Naive thymus-derived CD4-positive, alpha-beta T cell (primary cell): ENCODE results near the gene SHC1. TPM values are rescaled to one million over a fixed set of nuclear protein-coding genes. Genes with fewer than 3 reads are reported as not detected.
A peak's percentile ranks its signal among the peaks of the same experiment; 100 is the strongest.

Experiments used
- ATAC-seq: fragments of 150-1000 bp; cut with Tn5 transposase; 2 replicates; pipeline ENCODE4 v1.10.0; 2021; ENCODE audit warnings: mild to moderate bottlenecking, moderate library complexity
- CTCF ChIA-PET: fragments of 350-600 bp; sonication (Branson Sonifier 250); formaldehyde crosslinking; loops from one replicate; lab custom pipeline; 2021; ENCODE audit warnings: antibody characterized with exemption; lab: Charles Lee
- POLR2A ChIA-PET: fragments of 350-600 bp; sonication (Branson Sonifier 250); formaldehyde crosslinking; loops from one replicate; lab custom pipeline; 2021; ENCODE audit warnings: antibody characterized with exemption, inconsistent platforms; lab: Charles Lee
- DNase-seq, 9 donors: peaks; one replicate each; pipeline versions ENCODE4 v3.0.0 to v3.0.0-alpha.2; 2020 to 2022; ENCODE audit warnings: mixed read lengths in 1 of 9
- H3K27ac ChIP-seq: one replicate; pipeline ENCODE4 v1.7.0; 2013; ENCODE audit warnings: mild to moderate bottlenecking, low read depth, low read length, moderate library complexity
- H3K27me3 ChIP-seq, 2 donors: one replicate each; pipeline ENCODE4 v1.7.0; 2013; ENCODE audit warnings: low read length in 2 of 2, mild to moderate bottlenecking in 2 of 2, moderate library complexity in 2 of 2; ENCODE audit not compliant: control insufficient read depth in 2 of 2, insufficient read depth in 2 of 2
- H3K36me3 ChIP-seq, 3 experiments: 1 replicate in 2 of 3; 2 replicates in 1 of 3; pipeline ENCODE4 v1.7.0; 2013; ENCODE audit warnings: low read length in 3 of 3, mild to moderate bottlenecking in 3 of 3, moderate library complexity in 1 of 3; ENCODE audit not compliant: insufficient read depth in 3 of 3, control insufficient read depth in 2 of 3
- H3K4me1 ChIP-seq, 2 donors: one replicate each; pipeline ENCODE4 v1.7.0; 2013; ENCODE audit warnings: low read length in 2 of 2, mild to moderate bottlenecking in 2 of 2, moderate library complexity in 1 of 2; ENCODE audit not compliant: control insufficient read depth in 2 of 2, insufficient read depth in 2 of 2
- H3K4me3 ChIP-seq: 2 replicates; pipeline ENCODE4 v1.7.0; 2013; ENCODE audit warnings: mild to moderate bottlenecking, low read length
- H3K9me3 ChIP-seq, 3 experiments: 1 replicate in 2 of 3; 2 replicates in 1 of 3; pipeline ENCODE4 v1.7.0; 2013; ENCODE audit warnings: low read length in 3 of 3; ENCODE audit not compliant: control insufficient read depth in 2 of 3
- H3K27ac Mint-ChIP-seq, 9 donors: one replicate each; pipeline ENCODE4 v1.8.0; 2020 to 2022; ENCODE audit warnings: mixed read lengths in 9 of 9, mild to moderate bottlenecking in 8 of 9, moderate library complexity in 5 of 9, inconsistent platforms in 2 of 9
- H3K27me3 Mint-ChIP-seq, 5 donors: one replicate each; pipeline ENCODE4 v1.8.0; 2021 to 2022; ENCODE audit warnings: mixed read lengths in 5 of 5, mild to moderate bottlenecking in 1 of 5
- H3K36me3 Mint-ChIP-seq, 5 donors: one replicate each; pipeline ENCODE4 v1.8.0; 2020 to 2022; ENCODE audit warnings: mixed read lengths in 5 of 5, mild to moderate bottlenecking in 3 of 5, inconsistent platforms in 1 of 5
- H3K4me1 Mint-ChIP-seq, 7 donors: one replicate each; pipeline ENCODE4 v1.8.0; 2020 to 2022; ENCODE audit warnings: mixed read lengths in 7 of 7, mild to moderate bottlenecking in 3 of 7, inconsistent platforms in 1 of 7
- H3K4me3 Mint-ChIP-seq, 10 donors: one replicate each; pipeline ENCODE4 v1.8.0; 2020 to 2022; ENCODE audit warnings: mild to moderate bottlenecking in 10 of 10, mixed read lengths in 10 of 10, moderate library complexity in 6 of 10, inconsistent platforms in 2 of 10
- H3K9me3 Mint-ChIP-seq, 11 donors: one replicate each; pipeline ENCODE4 v1.8.0; 2020 to 2022; ENCODE audit warnings: mixed read lengths in 11 of 11, mild to moderate bottlenecking in 4 of 11, inconsistent platforms in 1 of 11, moderate library complexity in 1 of 11
- intact Hi-C, 2 donors: fragments of 100-400 bp; cut with micrococcal nuclease; formaldehyde crosslinking; loops; one replicate each; pipeline ENCODE4 v1.15.1; 2023
- polyA plus RNA-seq, 2 donors: library from polyadenylated mRNA; unstranded; fragments of 300-500 nt; fragmentation: Illumina TruSeq; gene quantifications; one replicate each; pipeline ENCODE4 v1.2.3, GENCODE V29; 2021
- total RNA-seq, 6 experiments: library from RNA in 5 of 6; stranded (reverse) in 5 of 6; gene quantifications; 1 replicate in 5 of 6; 2 replicates in 1 of 6; pipeline ENCODE4 v1.2.3 and lab custom pipeline; 2021 to 2026

SHC1 gene
- total and polyA plus RNA-seq, 7 experiments from 2014 or later = 29.6 to 76.9 (median 73.2) TPM

DNA sequence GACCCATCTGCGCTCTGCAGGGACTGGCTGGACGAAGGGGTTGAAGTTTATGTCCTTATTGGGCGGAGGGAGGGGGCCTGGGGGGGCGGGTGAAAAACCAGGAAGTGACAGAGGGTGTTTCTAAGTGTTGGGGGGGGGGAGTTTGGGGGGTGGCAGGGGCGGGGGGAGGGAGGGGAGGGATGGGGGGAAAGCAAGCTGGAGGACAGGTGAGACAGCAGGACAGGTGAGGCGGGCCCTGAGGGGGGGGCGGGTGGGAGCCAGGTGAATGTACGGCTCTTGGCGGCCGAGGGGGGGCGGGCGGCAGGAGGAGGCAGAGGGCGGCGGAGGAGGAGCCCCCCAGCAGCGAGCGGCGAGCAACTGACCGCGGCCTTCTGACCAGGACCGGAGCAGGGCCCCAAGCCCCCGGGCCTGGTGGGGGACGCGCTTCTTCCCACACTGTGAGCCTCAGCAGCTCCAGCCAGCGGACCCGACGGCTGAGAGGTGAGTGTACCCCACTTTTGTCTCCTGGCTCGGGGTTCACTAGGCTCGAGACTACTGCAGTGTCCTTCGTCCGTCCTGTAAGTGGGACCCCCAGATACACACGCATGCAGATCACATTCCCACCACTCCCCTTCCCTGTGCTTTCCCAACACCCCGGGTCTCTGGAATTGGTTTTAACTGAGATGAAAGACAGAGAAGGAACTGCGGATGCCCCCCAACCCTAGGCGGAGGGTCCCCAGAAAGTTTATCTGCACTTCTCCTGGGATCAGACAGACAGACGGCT is 32.1 kb upstream of the SHC1 start, which contains the start of gene ZBTB7B:
TSS of gene ZBTB7B (plus strand) at position 339 of the 763 bp plus-strand sequence. CDS start 11,859 bp downstream, outside the sequence.
- H3K27me3 ChIP-seq = no peaks in the 10 kb centered on the region
- Mint-ChIP-seq H3K9me3 (peaks cover 0 to 2% (median 0%) of the 10 kb centered on the region in 11 donors), H3K4me3 (peak within 1 kb of the TSS; percentile 92 to 100 (median 98)), H3K4me1 (peaks cover 26 to 64% (median 52%) of the 10 kb centered on the region in 7 donors), H3K27ac (peak within 1 kb of the TSS; percentile 89 to 99 (median 95)), H3K36me3 (peaks cover 0 to 17% (median 0%) of the 10 kb centered on the region in 5 donors), H3K27me3 (no peaks in the 10 kb centered on the region)
- ChIA-PET CTCF (interaction anchor here (0.6 to 17.9 kb wide), 2 partner anchors 12 to 18 kb away, joined by 3 to 291 read pairs; no protein-coding TSS in a partner anchor), POLR2A (interaction anchor here (0.6 to 18.2 kb wide), 6 partner anchors 13 to 48 kb away, joined by 3 to 270 read pairs (median 11); partner anchors contain the start of genes FLAD1, PBXIP1 and PYGO2)
- intact Hi-C loops = loop anchor here (1.0 to 10.0 kb wide), 16 partner anchors 8 to 1502 kb away; partner anchors contain the start of genes EFNA4 (in 2 of the 2), ATP8B2 (in 1 of the 2), CKS1B (in 1 of the 2) and FLAD1 (in 1 of the 2)
- peaks cover 0 to 8% (median 0%) of the 10 kb centered on the region in 3 experiments for H3K36me3 ChIP-seq
- peak within 1 kb of the TSS; percentile 95 for H3K4me3 ChIP-seq
- no peaks in the 10 kb centered on the region for H3K9me3 ChIP-seq
- no peak for DNase-seq
- peak within 1 kb of the TSS; percentile 88 for H3K27ac ChIP-seq
- peaks cover 29 to 48% of the 10 kb centered on the region in 2 donors for H3K4me1 ChIP-seq
- peak; percentile 12 for ATAC-seq

DNA sequence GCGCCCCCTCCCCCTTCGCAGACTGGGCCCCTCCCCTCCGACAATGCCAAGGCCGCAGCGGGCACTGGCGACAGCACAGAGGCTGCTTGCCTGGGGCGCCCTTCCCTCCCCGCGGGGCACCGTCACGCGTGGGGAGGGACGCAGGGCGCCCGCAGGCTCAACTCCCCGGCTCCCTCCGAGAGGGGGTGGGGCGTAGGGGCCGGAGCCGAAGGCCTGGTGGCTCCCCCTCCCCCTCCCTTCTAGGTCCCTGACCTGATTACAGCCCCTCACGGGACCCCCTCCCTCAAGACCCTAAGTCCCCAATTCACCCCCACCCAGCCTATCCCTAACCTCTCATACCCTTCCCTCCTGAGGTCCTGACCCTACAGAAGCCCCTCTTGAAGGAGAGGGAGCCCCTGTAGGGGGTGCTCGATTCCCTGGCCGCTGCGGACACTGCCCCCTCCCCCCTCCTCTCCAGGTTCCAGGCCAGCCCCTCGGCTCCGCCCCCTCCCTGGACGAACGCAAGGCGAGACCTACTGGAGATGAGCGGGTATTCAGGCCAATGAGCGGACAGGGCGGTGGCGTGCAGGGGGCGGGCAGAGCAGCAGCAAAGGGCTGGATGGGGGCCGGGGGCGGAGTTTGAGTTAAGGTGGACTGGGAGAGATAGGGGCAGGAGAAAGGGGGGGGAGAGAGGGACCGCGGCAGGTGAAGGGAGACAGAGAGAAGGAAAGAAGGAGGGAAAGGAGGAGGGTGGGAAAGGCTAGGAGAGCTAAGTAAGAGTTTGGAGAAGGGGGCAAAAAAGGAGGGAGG is 31.3 kb upstream of the SHC1 start:
- Histone ChIP-seq H3K4me1 (peaks cover 23 to 40% of the 10 kb centered on the region in 2 donors), H3K36me3 (peaks cover 0 to 8% (median 0%) of the 10 kb centered on the region in 3 experiments), H3K27me3 (no peaks in the 10 kb centered on the region), H3K4me3 (peak overlapping the region; percentile 95), H3K9me3 (no peaks in the 10 kb centered on the region), H3K27ac (peak overlapping the region; percentile 88)
- ATAC-seq = peak; percentile 87
- intact Hi-C loops = loop anchor here (1.0 to 10.0 kb wide), 18 partner anchors 8 to 1503 kb away; partner anchors contain the start of genes CKS1B (in 2 of the 2), EFNA4 (in 2 of the 2), ADAM15 (in 1 of the 2) and ATP8B2 (in 1 of the 2)
- Mint-ChIP-seq H3K4me1 (peaks cover 29 to 63% (median 55%) of the 10 kb centered on the region in 7 donors), H3K27me3 (no peaks in the 10 kb centered on the region), H3K4me3 (peak overlapping the region; percentile 90 to 100 (median 95)), H3K36me3 (peaks cover 0 to 17% (median 0%) of the 10 kb centered on the region in 5 donors), H3K9me3 (peaks cover 0 to 2% (median 0%) of the 10 kb centered on the region in 11 donors), H3K27ac (peak overlapping the region; percentile 70 to 99 (median 91))
- CTCF ChIA-PET = interaction anchor here (0.6 to 17.9 kb wide), 5 partner anchors 13 to 65 kb away, joined by 3 to 291 read pairs (median 9); partner anchors contain the start of genes PBXIP1 and PMVK
- POLR2A ChIA-PET = interaction anchor here (0.7 to 18.2 kb wide), 9 partner anchors 9 to 242 kb away, joined by 3 to 270 read pairs (median 6); partner anchors contain the start of genes CKS1B, FLAD1, LENEP and PBXIP1
- DNase-seq = peak; percentile 90 to 98 (median 95)

DNA sequence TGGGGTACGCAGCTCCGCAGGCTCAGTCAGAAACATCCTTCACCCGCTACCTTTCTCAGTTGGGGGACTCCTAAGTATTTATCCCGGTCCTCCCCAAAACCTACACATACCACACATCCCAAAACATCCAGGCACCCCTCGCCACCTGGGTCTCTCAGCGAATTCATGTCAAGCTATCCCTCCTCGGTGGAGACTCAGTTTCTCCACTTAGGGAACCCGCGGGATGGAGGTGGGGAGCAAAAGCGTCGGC is 30.8 kb upstream of the SHC1 start:
- H3K9me3 Mint-ChIP-seq = peaks cover 0 to 2% (median 0%) of the 10 kb centered on the region in 11 donors
- ATAC-seq (no peak), DNase-seq (peak in 1 of 9 donors; percentile 74)
- H3K36me3 ChIP-seq = peaks cover 0 to 8% (median 0%) of the 10 kb centered on the region in 3 experiments
- POLR2A ChIA-PET = interaction anchor here (0.6 to 18.2 kb wide), 9 partner anchors 9 to 335 kb away, joined by 3 to 270 read pairs (median 6); partner anchors contain the start of genes CKS1B, FLAD1, LENEP and PBXIP1
- peaks cover 0 to 14% (median 0%) of the 10 kb centered on the region in 5 donors for H3K36me3 Mint-ChIP-seq
- peak overlapping the region; percentile 88 for H3K27ac ChIP-seq
- H3K4me1 ChIP-seq = peaks cover 18 to 35% of the 10 kb centered on the region in 2 donors
- H3K4me1 Mint-ChIP-seq = peaks cover 24 to 58% (median 49%) of the 10 kb centered on the region in 7 donors
- CTCF ChIA-PET = interaction anchor here (1.0 to 17.9 kb wide), 4 partner anchors 13 to 64 kb away, joined by 3 to 291 read pairs (median 9); partner anchors contain the start of genes PBXIP1 and PMVK
- H3K27me3 ChIP-seq = no peaks in the 10 kb centered on the region
- H3K27ac Mint-ChIP-seq = peak overlapping the region in 7 of 9 donors; percentile 88 to 95 (median 91)
- intact Hi-C loops = loop anchor here (1.0 to 10.0 kb wide), 7 partner anchors 27 to 1503 kb away; partner anchors contain the start of genes ADAM15 (in 1 of the 2), ATP8B2 (in 1 of the 2), CKS1B (in 1 of the 2) and EFNA4 (in 1 of the 2)
- H3K4me3 ChIP-seq = peak overlapping the region; percentile 95
- H3K4me3 Mint-ChIP-seq = peak overlapping the region; percentile 90 to 100 (median 95)
- H3K9me3 ChIP-seq = no peaks in the 10 kb centered on the region
- no peaks in the 10 kb centered on the region for H3K27me3 Mint-ChIP-seq

DNA sequence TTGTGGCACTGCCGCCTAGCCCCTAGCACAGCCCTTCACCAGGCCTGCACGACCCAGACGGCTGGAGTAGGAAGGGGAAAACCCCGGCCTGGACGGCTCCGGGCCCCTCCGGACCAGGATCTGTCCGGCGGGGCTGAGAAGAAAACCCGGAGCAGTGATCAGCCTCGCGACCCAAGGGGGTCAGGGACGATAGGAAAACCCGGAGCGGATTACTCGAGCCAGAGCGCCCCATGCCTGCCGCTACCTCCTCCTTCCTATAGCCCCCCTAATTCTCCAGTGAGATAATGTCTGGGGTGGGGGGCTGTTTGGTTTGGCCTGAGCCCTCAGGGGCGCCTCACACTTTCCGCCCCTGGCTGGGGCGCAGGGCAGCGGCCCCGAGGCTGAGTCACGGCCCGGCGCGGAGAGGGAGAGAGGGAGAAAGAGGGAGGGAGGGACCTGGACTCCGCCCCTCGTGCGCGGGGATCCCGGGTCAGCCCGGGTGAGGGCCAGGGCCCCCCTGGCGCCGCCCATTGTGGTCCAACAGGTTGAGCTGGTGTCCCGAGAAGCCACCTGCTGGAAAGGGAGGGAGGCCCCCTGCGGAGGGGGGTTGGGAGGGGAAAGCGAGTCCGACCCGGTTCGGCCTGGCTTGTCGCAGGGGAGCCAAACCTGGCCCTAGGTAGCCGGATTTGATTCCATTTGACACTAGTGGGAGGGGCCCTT is 30.3 kb upstream of the SHC1 start:
- Mint-ChIP-seq H3K27me3 (no peaks in the 10 kb centered on the region), H3K4me3 (peak overlapping the region; percentile 90 to 100 (median 95)), H3K9me3 (peaks cover 0 to 2% (median 0%) of the 10 kb centered on the region in 11 donors), H3K4me1 (peaks cover 19 to 58% (median 45%) of the 10 kb centered on the region in 7 donors), H3K27ac (peak overlapping the region in 8 of 9 donors; percentile 88 to 95 (median 90)), H3K36me3 (peaks cover 0 to 11% (median 0%) of the 10 kb centered on the region in 5 donors)
- no peaks in the 10 kb centered on the region for H3K27me3 ChIP-seq
- DNase-seq = peak; percentile 65 to 91 (median 74)
- peaks cover 14 to 30% of the 10 kb centered on the region in 2 donors for H3K4me1 ChIP-seq
- ChIA-PET POLR2A (interaction anchor here (0.6 to 18.2 kb wide), 10 partner anchors 8 to 335 kb away, joined by 3 to 270 read pairs (median 6); partner anchors contain the start of genes CKS1B, FLAD1, LENEP and PBXIP1), CTCF (interaction anchor here (0.9 to 17.9 kb wide), 7 partner anchors 14 to 64 kb away, joined by 3 to 291 read pairs (median 9); partner anchors contain the start of genes FLAD1, PBXIP1 and PMVK)
- peak overlapping the region; percentile 88 for H3K27ac ChIP-seq
- H3K4me3 ChIP-seq = peak overlapping the region; percentile 95
- H3K9me3 ChIP-seq = no peaks in the 10 kb centered on the region
- H3K36me3 ChIP-seq = peaks cover 0 to 8% (median 0%) of the 10 kb centered on the region in 3 experiments
- intact Hi-C loops = loop anchor here (1.0 to 10.0 kb wide), 7 partner anchors 27 to 1504 kb away; partner anchors contain the start of genes ADAM15 (in 1 of the 2), ATP8B2 (in 1 of the 2), CKS1B (in 1 of the 2) and EFNA4 (in 1 of the 2)
- peak; percentile 47 for ATAC-seq

DNA sequence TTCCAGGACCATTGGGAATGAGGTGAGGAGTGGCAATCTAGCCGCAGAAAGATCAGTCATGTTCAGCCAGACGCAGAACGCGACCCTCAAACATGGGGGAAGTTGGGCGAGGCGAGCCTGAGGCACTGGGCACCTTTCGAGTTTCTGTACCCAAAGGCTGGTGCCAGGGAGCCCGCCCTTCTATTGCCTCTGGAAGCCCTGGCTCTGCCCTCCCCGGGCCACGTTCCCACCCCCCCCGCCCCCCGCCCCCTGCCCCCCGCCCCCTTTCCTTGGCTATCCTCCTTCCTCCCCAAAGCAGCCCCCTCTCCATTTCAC is 29.8 kb upstream of the SHC1 start:
- DNase-seq (no peak), ATAC-seq (no peak)
- intact Hi-C loops = loop anchor here (2.0 to 10.0 kb wide), 4 partner anchors 62 to 1504 kb away; partner anchors contain the start of genes ATP8B2 (in 1 of the 2), EFNA4 (in 1 of the 2) and MEF2D (in 1 of the 2)
- H3K4me3 Mint-ChIP-seq = peak overlapping the region; percentile 90 to 100 (median 96)
- Histone ChIP-seq H3K9me3 (no peaks in the 10 kb centered on the region), H3K27me3 (no peaks in the 10 kb centered on the region), H3K27ac (peak overlapping the region; percentile 88), H3K4me1 (peaks cover 13 to 25% of the 10 kb centered on the region in 2 donors), H3K4me3 (peak overlapping the region; percentile 95), H3K36me3 (peaks cover 0 to 8% (median 0%) of the 10 kb centered on the region in 3 experiments)
- peaks cover 0 to 11% (median 0%) of the 10 kb centered on the region in 5 donors for H3K36me3 Mint-ChIP-seq
- ChIA-PET POLR2A (interaction anchor here (1.5 to 18.2 kb wide), 7 partner anchors 15 to 63 kb away, joined by 6 to 270 read pairs (median 19); partner anchors contain the start of genes CKS1B, FLAD1, PBXIP1 and PMVK), CTCF (interaction anchor here (0.9 to 17.9 kb wide), 5 partner anchors 13 to 63 kb away, joined by 4 to 291 read pairs (median 9); partner anchors contain the start of genes FLAD1, PBXIP1 and PMVK)
- peaks cover 14 to 55% (median 41%) of the 10 kb centered on the region in 7 donors for H3K4me1 Mint-ChIP-seq
- H3K27me3 Mint-ChIP-seq = no peaks in the 10 kb centered on the region
- H3K27ac Mint-ChIP-seq = peak overlapping the region; percentile 88 to 98 (median 93)
- peaks cover 0 to 2% (median 0%) of the 10 kb centered on the region in 11 donors for H3K9me3 Mint-ChIP-seq
